Raji (cell line): Measurements from ENCODE around the gene ZNF385C.

Experiments
- POLR2A ChIP-seq: IDR thresholded peaks from 2 replicates; pipeline ENCODE4 v1.6.1; 2011; ENCODE audit warnings: low read depth, low read length, control low read depth; ENCODE audit not compliant: insufficient read depth

The ZNF385C gene

DNA sequence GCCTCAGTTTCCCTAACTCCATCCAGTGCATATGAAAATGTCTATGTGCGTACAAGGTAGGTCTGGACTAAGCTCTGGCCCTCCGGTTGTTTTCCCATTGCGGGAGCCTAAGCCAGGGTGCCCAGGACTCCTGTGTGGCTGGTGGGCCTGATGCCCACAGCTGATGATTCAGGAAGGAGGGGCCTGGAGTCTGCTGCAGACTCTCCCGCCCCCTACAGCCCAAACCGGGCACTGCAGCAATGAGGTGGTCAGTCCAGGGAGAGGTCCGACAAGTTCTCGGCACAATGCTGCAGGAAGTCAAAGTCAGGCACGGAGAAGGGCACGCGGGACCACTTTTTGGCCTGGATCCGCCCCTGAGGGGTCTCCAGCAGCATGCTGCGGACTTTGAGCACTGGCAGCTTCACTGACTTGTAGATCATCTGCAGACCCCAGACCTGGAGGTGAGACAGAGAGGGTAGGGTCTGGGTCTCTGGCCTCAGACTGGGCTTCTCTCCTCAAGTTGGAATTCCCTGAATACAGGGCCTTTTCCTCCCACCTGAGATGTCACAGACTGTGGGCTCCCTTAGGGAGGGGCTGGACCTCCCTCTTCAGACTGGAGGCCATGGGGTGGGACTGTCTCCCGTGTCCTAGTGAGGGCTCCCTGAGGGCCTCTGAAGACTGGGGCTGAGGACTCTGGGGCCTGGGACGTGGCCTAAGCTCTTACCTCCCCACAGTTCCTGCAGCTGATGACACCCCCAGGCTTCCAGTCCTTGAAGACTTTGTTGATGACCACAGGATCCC is 3.4 kb upstream of the ZNF385C start:
- TF ChIP-seq POLR2A, result no peak

DNA sequence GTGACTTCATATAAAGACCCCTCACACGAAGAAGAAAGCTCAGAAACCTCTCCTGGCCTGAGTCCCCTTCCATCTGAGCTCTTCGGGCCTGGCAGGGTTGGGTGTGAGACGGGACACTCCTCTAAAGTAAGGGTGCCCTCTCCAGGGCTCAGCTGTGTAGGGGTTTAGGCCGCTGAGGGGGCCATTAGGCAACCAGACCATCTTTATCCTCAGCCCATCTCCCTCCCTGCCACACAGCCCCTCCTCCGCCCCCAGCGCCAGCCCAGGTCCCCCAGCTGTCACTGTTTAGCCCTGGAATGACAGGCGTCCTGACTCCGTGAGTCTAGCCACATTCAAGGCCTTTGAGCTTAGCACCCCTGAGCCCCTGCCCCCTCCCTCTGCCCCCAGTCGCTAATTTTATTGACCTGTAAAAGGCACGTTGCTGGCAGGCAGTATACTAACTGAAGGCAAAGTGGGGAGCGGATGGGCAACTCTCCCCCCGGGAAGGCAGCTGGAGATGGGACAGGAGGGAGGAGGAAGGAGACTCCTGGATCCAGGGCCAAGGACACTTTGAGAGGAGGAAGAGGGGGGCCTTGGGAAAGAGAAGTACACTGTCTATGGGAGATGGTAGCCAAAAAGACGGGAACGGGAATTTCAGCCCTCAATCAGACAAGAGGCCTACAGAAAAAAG is 592 bp upstream of the ZNF385C start:
- no peak for TF ChIP-seq POLR2A

DNA sequence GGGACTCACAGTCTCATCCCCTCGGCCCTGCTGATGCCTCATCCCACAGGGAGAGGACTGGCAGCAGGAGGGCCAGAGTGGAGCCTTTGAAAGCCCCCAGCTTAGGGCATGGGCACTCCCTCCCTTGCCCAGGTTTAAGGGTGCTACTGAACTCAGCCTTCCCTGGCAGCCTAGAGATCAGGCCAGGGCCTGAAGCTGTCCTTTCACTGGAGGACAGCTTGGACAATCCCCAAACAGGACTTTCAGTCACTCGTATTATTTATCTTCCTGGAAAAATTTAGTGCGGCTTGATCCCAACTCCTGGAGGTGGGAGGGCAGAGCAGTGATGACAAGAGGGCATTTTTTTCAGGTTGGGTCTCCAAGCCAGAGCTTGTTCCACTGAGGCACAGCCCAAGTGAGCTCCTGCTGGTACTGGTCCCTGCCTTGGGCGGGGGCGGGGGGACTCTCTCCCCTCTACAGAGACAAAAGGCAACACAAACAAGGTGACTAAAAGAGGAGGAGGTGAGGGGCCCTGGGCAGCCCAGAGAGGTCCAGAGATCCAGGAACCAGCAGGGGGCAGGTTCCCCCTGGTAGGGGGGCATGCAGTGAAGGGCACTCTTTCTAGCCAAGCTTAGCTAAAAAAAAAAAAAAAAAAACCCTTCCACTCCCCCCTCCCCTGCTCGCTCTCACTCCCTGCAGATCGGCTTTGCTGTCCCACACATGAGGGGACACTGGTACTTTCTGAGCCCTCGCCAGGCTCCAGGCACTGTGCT is 1.7 kb downstream of the ZNF385C start:
- TF ChIP-seq POLR2A, result no peak

- no peak for TF ChIP-seq POLR2A
These were observed 3.8 kb downstream of the ZNF385C start for GRCh38 chr17:42094375-42095069.

DNA sequence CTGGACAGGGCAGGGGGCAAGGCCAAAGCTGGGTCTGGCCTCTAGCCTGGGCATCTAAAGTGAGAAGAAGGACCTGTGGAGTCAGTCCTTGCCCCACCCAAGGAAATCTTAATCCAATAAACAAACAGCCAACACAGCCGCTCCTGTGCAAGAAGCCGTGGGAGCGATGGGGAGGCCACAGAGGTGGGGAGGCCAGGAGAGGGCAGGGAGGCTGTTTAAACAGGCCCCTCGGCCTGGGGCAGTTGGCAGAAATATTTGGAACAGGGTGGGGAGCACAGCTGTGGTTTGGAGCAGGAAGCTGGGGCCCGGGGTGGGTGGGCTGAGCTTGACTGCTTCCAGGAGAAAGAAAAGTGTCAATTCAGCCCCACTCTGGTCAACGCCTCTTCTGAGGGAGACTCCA is 5.3 kb downstream of the ZNF385C start:
- no peak for TF ChIP-seq POLR2A

DNA sequence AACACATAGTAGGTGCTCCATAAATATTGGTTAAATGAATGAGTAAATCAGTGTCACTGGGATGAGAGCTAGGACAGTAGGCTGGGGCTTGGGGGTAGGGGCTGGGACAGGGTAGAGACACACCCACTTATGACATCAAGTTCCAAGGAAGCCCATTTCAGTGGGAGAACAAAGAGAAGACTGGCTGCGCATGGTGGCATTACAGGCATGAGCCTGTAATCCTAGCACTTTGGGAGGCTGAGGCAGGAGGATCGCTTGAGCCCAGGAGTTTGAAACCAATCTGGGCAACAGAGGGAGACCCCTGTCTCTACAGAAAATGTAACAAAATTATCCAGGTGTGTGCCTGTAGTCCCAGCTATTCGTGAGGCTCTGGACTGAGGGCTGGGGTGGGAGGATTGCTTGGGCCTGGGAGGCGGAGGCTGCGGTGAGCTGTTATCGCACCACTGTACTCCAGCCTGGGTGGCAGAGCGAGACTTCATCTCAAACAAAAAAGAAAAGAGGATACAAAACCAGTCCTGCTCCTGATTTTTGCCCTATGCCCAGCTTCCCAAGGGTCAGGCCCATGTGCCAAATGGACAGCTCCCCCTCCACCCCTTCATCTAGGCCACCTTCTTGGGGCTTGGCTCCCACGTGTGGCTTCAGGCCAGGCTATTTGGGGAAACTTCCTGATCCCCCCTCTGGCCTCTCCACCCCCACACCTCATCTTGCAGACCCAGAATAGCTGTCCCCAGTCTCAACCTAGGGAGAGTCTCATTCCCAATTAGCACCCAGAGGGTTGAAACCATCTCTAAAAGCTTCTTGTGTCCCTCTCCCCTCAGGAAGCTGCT is 7.1 kb downstream of the ZNF385C start:
- no peak for TF ChIP-seq POLR2A

DNA sequence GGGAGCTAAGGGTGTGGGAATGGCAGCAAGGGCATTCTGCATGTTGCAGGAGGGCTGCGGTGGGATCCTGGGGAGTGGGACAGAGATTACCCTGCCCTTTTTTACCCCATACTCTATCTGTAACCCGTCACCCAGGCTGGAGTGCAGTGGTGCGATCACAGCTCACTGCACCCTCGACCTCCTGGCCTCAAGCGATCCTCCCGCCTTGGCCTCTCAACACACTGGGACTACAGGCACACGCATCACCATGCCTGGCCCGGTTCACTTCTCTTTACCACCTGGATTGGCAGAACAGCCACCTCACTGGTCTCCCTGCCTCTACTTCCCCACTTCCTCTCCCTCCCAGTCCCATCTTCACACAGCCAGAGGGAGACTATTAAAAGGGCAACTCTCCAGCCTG is 9.5 kb downstream of the ZNF385C start:
- TF ChIP-seq POLR2A, result no peak

DNA sequence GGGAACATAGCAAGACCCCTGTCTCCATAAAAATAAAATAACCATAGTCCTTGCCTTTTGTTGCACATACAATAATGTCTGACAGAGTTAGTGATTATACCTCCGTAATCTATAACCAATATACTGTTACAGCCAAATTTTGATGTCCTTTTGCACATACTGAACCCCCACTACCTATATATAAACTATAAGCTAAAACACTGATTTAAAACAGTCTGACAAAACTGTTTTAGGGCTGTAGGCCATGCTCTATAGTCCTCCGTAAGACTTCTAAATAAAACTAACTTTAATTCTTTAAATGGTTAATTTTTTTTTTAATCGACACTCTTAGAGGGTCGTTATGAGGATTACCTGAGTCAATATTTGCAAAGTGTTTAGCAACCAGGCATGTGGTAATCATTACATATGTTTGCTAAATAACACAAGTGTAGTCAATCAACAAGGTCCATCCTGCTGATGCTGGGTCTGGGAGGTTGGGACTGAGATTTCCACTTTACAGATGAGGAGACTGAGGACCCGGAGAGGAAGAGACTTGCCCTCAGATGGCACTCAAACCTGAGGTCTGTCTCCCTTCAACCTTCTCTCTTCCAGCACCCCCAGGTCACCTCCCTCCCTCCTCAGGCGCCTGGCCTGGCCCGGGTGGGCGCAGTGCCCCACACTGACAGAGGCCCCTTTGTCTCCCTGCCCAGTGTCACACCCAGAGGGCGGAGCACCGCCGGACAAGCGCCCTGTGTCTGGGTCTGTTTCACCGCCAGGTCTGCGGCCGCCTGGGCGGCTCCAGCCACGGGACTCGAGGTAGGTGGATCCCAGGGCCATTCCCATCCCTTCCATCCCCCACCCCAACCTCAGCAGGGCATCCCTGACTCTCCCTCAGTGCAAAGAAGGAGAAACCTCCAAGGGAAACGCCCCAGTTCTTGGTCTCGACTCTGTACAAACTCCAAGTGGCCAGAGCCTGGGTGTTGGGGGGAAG is 10.3 kb downstream of the ZNF385C start:
- no peak for TF ChIP-seq POLR2A

- no peak for TF ChIP-seq POLR2A
These were observed 11.1 kb downstream of the ZNF385C start for GRCh38 chr17:42087042-42087701.

DNA sequence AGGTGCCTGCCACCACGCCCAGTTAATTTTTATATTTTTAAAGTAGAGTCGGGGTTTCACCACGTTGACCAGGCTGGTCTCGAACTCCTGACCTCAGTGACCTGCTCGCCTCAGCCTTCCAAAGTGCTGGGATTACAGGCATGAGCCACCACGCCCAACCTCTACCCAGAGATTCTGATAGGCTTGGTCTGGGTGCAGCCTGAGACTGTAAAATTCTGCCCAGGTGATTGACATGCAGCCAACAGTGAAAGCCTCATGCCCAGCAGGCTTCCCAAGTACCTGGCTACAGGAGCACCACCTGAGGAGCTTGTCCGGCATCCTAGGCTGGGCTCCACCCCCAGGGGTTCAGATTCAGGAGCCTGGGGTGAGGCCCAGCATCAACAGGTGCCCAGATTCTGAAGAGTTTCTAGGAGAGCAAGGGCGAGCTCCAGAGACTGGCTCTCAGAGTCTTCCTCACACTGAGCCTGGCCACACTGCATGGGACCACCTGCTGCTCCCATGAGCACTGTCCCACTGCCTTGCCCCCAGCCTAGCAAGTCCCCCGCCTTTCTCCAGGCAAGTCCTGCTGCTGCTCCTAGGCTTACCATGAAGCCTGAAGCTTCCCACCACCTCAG is 16.6 kb downstream of the ZNF385C start:
- no peak for TF ChIP-seq POLR2A

DNA sequence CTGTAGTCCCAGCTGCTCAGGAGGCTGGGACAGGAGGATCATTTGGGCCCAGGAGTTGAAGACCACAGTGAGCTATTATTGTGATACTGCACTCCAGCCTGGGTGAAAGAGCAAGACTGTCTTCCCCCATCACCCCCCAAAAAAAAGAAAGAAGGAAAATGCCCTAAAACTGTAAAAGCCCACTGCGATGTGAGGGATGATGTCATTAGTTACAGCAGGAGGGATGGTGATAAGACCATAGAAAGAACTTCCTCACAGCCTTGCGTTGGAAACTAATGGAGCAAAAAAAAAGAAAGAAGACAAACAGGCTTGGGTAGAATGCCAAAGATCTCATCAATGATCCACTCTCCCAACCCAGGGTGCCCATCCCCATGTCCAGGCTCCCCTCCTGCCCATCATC is 18.7 kb downstream of the ZNF385C start:
- TF ChIP-seq POLR2A, result no peak

- no peak for TF ChIP-seq POLR2A
These were observed 19.8 kb downstream of the ZNF385C start for GRCh38 chr17:42078396-42079043.
